ENCODE measurements around the gene SRGAP3.

SRGAP3 gene

DNA sequence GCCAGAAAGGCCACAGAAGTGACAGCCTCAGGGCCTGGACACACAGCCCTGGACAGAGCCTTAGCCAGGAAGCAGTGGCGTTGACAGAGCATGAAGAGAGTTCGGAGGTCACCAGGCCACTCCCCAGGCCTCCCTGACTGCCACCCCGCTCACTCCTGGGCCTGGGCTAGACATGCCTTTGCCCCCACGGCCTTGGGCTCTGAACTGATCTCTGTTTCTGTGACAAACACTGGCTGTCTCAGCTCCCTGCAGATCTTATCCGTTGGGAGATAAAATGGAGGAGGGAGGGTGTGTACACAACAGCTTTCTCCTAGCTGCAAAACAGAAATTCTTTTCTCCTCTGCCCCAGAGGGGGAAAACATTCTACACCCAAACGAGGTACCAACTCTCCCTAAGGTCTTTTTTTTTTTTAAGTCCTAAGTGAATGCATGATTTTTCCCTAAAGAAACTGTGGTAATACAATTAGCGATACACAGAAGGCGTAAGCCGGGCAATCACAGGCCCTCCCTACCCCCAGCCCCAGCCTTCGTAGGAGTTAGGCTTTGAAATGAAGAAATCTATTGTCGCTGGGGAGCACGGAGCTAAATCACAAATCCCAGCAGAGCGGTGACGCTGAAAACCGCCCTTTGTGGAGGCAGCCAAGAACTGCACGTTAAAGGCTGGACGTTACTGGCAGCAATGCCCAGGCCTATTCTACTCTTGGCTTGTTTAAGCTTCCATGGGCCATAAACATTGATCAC, 45.0 kb downstream of the SRGAP3 start:
- in situ Hi-C loops (cut with MboI; ENCODE audit: low sequenced_read_pairs): no loop called here

DNA sequence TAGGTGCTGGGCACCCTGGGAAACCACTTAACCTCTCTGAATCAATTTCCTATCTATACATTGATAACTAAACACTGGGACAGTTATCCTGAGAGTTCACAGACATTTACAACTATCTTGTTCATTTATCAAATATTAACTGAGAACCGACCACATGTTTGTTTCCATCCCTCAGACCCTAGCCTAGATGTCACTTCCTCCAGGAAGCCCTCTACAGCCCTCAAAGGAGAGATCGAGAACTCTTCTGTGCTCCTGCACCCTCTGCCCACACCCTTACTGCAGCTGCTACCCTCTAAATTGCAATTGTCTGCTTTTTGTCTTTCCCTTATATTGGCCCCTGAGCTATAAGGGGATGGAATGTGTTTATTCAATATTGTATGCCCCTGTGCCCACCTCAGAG, 46.1 kb downstream of the SRGAP3 start:
- in situ Hi-C loops (cut with MboI; ENCODE audit: low sequenced_read_pairs): no loop called here

- in situ Hi-C loops (cut with MboI; ENCODE audit: low sequenced_read_pairs): no loop called here
Measured at GRCh38 chr3:9202546-9202945, 46.9 kb downstream of the SRGAP3 start.

DNA sequence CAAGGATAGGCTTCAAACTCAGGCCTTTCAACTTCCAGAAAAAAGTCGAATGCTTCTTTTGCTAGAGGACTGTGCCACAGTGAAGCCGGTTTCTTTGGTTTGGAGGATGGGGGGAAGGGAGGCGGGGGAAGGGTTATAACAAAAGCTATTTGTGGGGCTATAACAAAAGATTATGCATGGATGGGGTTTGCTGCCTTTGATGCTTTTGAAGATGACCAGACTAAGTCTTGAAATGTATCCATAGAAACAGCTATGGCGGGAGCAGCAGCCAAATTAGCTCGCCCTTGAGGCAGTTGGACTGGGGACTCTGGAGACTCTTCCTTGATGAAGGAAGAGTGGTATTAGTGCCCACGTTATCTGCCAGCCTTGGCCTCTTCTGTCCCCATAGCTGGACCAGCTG, 47.5 kb downstream of the SRGAP3 start:
- in situ Hi-C loops (cut with MboI; ENCODE audit: low sequenced_read_pairs): no loop called here

DNA sequence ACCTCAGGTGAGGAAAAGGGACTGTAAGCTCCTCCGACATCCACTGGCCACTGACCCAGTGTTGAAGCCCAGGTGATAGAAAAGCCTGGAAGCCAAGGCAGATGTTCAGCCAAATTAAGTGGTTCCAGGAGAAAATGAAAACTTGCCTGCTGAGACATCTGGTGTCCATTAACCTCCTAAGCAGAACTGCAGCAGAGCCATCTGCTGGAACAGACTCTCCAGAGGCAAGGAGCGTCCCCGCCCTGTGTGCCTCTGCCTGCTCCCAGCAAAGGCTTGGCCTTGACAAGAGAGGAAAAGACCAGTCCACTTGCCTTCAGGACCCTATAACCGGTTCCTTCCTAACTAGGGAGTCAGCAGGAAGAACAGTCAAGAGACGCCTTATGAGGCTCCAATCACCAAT, 48.2 kb downstream of the SRGAP3 start:
- in situ Hi-C loops (cut with MboI; ENCODE audit: low sequenced_read_pairs): no loop called here

- in situ Hi-C loops (cut with MboI; ENCODE audit: low sequenced_read_pairs): no loop called here
Measured at GRCh38 chr3:9199775-9200174, 49.7 kb downstream of the SRGAP3 start.

DNA sequence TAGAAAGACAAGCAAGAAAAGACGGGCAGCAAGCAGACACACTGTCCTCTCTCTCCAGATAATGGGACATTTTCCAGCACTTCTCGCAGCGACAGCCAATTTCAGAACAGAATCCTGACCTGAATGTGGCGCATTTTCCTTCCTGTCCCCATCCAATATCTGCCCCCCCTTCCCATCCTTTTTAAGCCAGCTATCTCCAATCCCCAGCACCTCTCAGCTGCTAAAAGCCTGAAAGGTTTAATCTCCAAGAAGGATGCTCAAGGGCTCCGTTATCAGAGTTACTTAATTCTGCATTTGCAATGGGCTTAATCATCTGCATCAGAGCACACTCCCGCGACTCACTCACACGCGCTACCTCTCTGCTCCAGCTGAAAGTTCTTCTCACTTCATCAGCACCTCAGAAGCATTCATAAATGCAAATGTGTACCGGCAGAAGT, 50.5 kb downstream of the SRGAP3 start:
- in situ Hi-C loops (cut with MboI; ENCODE audit: low sequenced_read_pairs): no loop called here

DNA sequence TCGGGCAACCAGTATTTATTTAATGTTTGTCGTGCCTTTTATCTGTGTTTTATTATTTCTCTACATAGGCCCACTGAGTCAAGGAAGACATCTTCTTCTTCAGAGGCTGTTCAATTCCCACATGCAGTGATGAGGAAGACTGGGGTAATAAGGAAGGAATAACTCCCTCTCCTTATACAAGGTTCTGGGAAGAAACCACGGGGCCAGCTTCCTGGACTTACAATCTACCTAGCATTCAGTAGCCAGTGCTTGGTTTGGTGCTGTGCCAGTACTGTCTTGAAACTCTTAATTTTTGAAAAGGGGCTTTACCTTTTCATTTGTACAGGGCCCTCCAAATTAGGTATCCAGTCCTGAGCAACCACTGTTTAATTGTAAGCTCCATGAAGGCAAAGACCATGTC, 51.2 kb downstream of the SRGAP3 start:
- in situ Hi-C loops (cut with MboI; ENCODE audit: low sequenced_read_pairs): no loop called here

DNA sequence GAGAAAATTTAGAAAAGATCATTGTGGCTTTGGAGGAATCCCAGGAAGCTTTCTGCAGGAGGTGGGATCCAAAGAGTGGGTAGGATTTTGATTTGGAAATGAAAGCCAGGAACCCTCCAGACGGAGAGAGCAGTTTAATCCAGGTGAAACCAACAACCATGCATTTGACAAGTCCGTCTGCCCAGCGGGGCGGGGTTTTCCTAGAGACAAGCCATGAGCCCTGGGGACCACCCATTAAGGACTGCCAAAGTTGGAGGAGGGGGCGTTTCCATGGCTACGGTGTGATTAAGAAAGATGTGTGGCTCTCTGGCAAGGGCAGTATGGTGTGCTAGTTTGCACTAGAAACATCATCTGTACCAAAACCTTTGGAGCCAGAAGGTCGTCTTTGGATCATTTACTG, 53.4 kb downstream of the SRGAP3 start:
- in situ Hi-C loops (cut with MboI; ENCODE audit: low sequenced_read_pairs): no loop called here

GRCh38 chr3:9195390-9195789, 54.1 kb downstream of the SRGAP3 start:
- in situ Hi-C loops (cut with MboI; ENCODE audit: low sequenced_read_pairs): no loop called here

DNA sequence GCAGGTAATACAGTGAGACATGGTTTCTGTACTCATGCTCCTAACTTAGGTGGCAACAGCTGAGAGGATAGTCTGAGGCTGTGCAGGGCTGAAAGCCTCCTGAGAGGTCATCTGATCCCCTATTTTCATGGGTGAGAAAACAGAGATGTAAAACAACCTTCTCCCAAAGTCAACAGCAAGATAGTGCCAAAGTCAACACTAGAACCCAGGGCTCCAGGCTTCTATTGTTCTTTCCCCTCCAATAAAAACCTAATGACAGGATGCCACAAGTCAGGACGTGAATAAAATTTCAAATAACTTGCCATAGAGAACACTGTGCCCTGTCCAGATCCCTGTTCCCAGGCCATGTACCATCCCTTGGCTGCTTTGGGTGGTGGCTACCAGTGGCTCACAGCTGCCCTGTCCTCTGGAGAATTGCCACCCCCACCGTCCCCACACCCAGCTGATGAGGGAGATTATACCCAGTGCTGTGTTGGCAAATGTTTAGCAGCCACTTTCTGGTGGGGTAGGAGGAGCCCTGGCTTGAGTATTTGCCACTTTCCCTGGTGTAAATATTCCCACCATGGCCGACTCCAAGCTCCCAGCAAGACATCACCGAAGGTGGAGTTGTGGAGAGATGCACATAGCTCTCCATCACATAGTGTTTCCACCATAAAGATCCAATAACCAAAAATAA, 54.8 kb downstream of the SRGAP3 start:
- in situ Hi-C loops (cut with MboI; ENCODE audit: low sequenced_read_pairs): no loop called here

DNA sequence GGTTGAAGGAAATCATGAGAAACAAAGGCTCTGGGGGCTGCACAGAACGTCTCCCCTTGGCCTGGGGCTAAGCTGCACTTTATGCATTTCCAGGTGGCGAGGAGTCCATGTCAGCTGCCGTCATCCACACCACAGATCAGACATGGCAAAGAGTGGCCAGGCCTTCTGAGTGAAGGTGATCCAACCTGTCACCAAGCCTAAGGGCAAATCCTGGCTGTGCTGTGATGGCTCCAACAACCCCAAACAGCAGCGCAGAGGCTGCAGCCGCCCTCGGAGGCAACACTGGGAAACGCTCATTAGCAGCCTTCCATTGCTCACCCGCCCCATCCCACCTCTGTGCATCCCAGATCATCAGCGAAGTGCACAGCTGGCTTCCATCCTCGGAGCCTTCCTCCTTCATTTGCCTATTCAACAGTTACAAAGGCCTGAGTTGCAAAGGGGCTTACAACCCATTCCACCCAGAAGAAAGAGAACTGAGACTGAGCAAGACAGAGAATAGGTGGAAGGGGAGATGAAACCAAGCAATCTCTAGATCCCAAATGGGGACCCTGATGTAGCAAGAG, 55.7 kb downstream of the SRGAP3 start:
- in situ Hi-C loops (cut with MboI; ENCODE audit: low sequenced_read_pairs): no loop called here

GRCh38 chr3:9193211-9193610, 56.2 kb downstream of the SRGAP3 start:
- in situ Hi-C loops (cut with MboI; ENCODE audit: low sequenced_read_pairs): no loop called here

DNA sequence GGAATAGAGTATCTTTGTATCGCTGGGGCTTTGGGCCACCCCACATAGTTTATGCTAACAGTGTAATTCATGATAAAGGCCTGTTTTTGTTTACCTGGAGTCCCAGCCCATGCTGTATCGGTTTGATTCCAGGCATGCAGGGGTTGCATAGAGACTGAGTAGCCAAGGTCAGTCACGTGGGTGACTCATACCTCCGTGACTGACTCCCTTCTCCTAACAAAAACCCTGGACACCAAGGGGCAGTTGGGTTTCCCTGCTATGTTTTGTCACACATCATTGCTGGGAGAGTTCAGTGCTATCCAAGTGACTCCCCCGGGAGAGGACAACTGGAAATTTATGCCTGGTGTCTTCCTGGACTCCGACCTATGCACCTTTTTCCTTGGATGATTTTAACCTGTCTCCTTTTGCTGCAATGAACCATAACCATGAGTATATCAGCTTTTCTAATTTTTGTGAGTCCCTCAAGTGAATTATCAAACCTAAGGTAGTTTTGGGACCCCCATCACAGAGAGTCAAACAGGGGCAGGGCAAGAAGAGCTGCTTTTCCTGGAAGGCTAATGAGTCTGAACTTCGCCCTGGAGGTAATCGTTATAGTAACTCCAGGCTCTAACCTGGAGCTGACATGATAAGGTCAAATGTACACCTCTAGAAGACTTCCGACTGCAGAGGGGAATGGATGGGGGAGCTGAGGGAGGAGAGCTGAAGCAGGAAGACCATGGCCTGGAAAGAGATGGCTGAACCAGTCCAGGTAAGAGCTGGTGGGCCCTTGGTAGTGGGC, 57.0 kb downstream of the SRGAP3 start:
- in situ Hi-C loops (cut with MboI; ENCODE audit: low sequenced_read_pairs): no loop called here

GRCh38 chr3:9190276-9190675, 59.2 kb downstream of the SRGAP3 start:
- in situ Hi-C loops (cut with MboI; ENCODE audit: low sequenced_read_pairs): no loop called here

DNA sequence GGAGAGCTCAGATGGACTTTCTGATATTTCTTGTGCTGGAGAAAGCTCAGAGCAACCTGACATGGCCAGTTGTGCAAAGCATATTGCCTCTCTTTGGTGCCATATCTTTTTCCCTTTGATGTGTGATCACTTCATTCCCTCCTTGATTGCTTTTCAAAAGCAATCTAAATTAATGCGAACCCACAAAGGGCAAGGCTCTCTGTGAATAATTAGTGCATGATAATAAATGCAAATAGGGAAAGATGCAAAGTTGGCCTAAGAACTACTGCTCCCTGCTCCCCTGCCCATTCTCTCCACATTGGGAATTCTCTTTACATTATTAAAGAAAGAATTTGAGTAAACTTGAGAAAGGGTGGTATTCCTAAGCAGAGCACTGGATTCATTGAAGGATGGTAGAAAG, 60.9 kb downstream of the SRGAP3 start:
- in situ Hi-C loops (cut with MboI; ENCODE audit: low sequenced_read_pairs): no loop called here

DNA sequence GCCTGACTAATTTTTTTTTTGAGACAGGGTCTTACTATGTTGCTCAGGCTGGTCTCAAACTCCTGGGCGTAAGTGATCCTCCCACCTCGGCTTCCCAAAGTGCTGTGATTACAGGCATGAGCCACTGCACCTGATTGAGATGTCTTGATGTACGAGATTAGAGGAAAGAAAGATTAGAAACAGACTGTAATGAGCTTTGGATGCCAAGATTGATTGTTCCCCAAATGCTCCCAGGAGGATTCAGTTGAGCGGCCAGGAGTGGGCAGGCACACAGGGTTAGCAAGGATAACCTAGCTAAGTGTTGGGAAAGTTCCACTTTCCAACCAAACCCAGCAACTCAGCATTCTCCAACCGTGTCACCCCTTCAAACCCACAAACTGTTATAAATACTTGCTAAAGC, 63.7 kb downstream of the SRGAP3 start:
- in situ Hi-C loops (cut with MboI; ENCODE audit: low sequenced_read_pairs): no loop called here

DNA sequence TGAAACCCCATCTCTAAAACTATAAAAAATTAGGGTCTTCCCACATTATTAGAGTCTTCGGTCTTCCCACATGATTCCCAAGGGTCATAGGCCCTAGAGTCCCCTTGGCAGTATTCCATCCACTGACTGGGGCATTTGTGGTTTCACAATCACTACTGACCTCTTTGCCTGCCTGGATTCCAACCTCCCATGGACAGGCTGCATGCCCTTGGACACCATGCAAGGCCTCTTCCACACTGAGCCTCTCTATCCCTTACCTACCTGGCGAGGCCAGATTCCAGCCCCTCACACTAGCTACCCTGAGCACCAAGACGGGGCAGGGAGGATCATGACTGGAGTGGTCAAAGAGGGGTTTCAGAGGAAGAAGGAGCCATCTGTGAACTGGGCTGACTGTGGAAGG, 64.4 kb downstream of the SRGAP3 start:
- in situ Hi-C loops (cut with MboI; ENCODE audit: low sequenced_read_pairs): no loop called here

DNA sequence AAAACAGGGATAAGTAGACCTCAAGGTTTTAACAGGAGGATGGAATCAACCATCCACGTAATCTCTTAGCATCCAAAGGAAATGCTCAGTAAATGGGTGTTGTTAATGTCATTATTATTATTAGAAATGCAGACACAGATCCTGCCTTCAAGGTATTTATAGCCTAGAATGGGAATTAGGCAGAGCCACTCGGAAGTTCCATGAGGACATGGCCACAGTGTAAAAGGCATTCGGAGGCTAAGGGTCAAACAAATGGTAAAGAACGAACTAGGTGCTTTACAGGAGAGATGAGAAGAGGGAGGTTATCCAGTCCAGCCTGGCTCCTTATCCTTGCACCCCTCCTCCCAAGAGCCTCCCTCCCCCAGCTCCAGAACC, 65.0 kb downstream of the SRGAP3 start:
- in situ Hi-C loops (cut with MboI; ENCODE audit: low sequenced_read_pairs): no loop called here

- in situ Hi-C loops (cut with MboI; ENCODE audit: low sequenced_read_pairs): no loop called here
Measured at GRCh38 chr3:9183811-9184460, 65.5 kb downstream of the SRGAP3 start.

GRCh38 chr3:9183011-9183410, 66.4 kb downstream of the SRGAP3 start:
- in situ Hi-C loops (cut with MboI; ENCODE audit: low sequenced_read_pairs): no loop called here
